ENCODE results near the gene DLX1. TPM values are rescaled to one million over a fixed set of nuclear protein-coding genes. Genes with fewer than 3 reads are reported as not detected.
A peak's percentile ranks its signal among the peaks of the same experiment; 100 is the strongest.

DLX1 gene
- 1.3 and 3.5 TPM in 2 replicates for total RNA-seq (2012; rRNA removed)

GRCh38 chr2:172085460-172086159 lies at the start of gene DLX1:
Gene DLX1 (plus strand): TSS chr2:172085507. CDS start chr2:172085678, 171 bp downstream.
- H3K4me1 ChIP-seq (ENCODE audit: control insufficient read depth, insufficient read depth, low read length), result peaks cover 38% of the 10 kb centered on the region
- H3K36me3 ChIP-seq (ENCODE audit: insufficient read depth, low read length), result peaks cover 12% of the 10 kb centered on the region
- peaks cover 11% of the 10 kb centered on the region for H3K27me3 ChIP-seq (ENCODE audit: control insufficient read depth, insufficient read depth, low read length)
- H3K4me3 ChIP-seq (ENCODE audit: low read length), result peak within 1 kb of the TSS; percentile 89
- peak within 1 kb of the TSS; percentile 84 for H3K9ac ChIP-seq (ENCODE audit: low read depth, low read length)
- H3K9me3 ChIP-seq (replicated peaks; ENCODE audit: low read length), result no peaks in the 10 kb centered on the region
- peak within 1 kb of the TSS; percentile 97 for H3K4me2 ChIP-seq (ENCODE audit: low read length)

GRCh38 chr2:172038121-172038520 lies 47.2 kb upstream of the DLX1 start:
- Histone ChIP-seq H3K9ac (ENCODE audit: low read depth, low read length) (no peak overlapping the region), H3K4me1 (ENCODE audit: control insufficient read depth, insufficient read depth, low read length) (peaks cover 7% of the 10 kb centered on the region), H3K27me3 (ENCODE audit: control insufficient read depth, insufficient read depth, low read length) (no peaks in the 10 kb centered on the region), H3K4me3 (ENCODE audit: low read length) (no peak overlapping the region), H3K9me3 (replicated peaks; ENCODE audit: low read length) (no peaks in the 10 kb centered on the region), H3K36me3 (ENCODE audit: insufficient read depth, low read length) (no peaks in the 10 kb centered on the region), H3K4me2 (ENCODE audit: low read length) (no peak overlapping the region)

GRCh38 chr2:172038604-172039003 lies 46.7 kb upstream of the DLX1 start:
- H3K36me3 ChIP-seq (ENCODE audit: insufficient read depth, low read length), result no peaks in the 10 kb centered on the region
- no peak overlapping the region for H3K4me3 ChIP-seq (ENCODE audit: low read length)
- no peak overlapping the region for H3K9ac ChIP-seq (ENCODE audit: low read depth, low read length)
- H3K4me1 ChIP-seq (ENCODE audit: control insufficient read depth, insufficient read depth, low read length), result peaks cover 7% of the 10 kb centered on the region
- no peaks in the 10 kb centered on the region for H3K9me3 ChIP-seq (replicated peaks; ENCODE audit: low read length)
- no peaks in the 10 kb centered on the region for H3K27me3 ChIP-seq (ENCODE audit: control insufficient read depth, insufficient read depth, low read length)
- no peak overlapping the region for H3K4me2 ChIP-seq (ENCODE audit: low read length)

GRCh38 chr2:172039011-172039704 lies 46.1 kb upstream of the DLX1 start:
- Histone ChIP-seq H3K9me3 (replicated peaks; ENCODE audit: low read length) (no peaks in the 10 kb centered on the region), H3K4me3 (ENCODE audit: low read length) (no peak overlapping the region), H3K4me1 (ENCODE audit: control insufficient read depth, insufficient read depth, low read length) (peaks cover 7% of the 10 kb centered on the region), H3K36me3 (ENCODE audit: insufficient read depth, low read length) (no peaks in the 10 kb centered on the region), H3K27me3 (ENCODE audit: control insufficient read depth, insufficient read depth, low read length) (no peaks in the 10 kb centered on the region), H3K4me2 (ENCODE audit: low read length) (no peak overlapping the region), H3K9ac (ENCODE audit: low read depth, low read length) (no peak overlapping the region)

GRCh38 chr2:172040311-172040710 lies 45.0 kb upstream of the DLX1 start:
- no peak overlapping the region for H3K4me3 ChIP-seq (ENCODE audit: low read length)
- H3K9ac ChIP-seq (ENCODE audit: low read depth, low read length), result no peak overlapping the region
- no peak overlapping the region for H3K4me2 ChIP-seq (ENCODE audit: low read length)
- H3K4me1 ChIP-seq (ENCODE audit: control insufficient read depth, insufficient read depth, low read length), result peaks cover 7% of the 10 kb centered on the region
- no peaks in the 10 kb centered on the region for H3K27me3 ChIP-seq (ENCODE audit: control insufficient read depth, insufficient read depth, low read length)
- no peaks in the 10 kb centered on the region for H3K36me3 ChIP-seq (ENCODE audit: insufficient read depth, low read length)
- no peaks in the 10 kb centered on the region for H3K9me3 ChIP-seq (replicated peaks; ENCODE audit: low read length)

- Histone ChIP-seq H3K4me2 (ENCODE audit: low read length) (no peak overlapping the region), H3K4me1 (ENCODE audit: control insufficient read depth, insufficient read depth, low read length) (no peaks in the 10 kb centered on the region), H3K9me3 (replicated peaks; ENCODE audit: low read length) (no peaks in the 10 kb centered on the region), H3K4me3 (ENCODE audit: low read length) (no peak overlapping the region), H3K36me3 (ENCODE audit: insufficient read depth, low read length) (no peaks in the 10 kb centered on the region), H3K9ac (ENCODE audit: low read depth, low read length) (no peak overlapping the region), H3K27me3 (ENCODE audit: control insufficient read depth, insufficient read depth, low read length) (no peaks in the 10 kb centered on the region)
Measured at GRCh38 chr2:172046080-172046678, 39.1 kb upstream of the DLX1 start.

GRCh38 chr2:172046866-172047565 lies 38.3 kb upstream of the DLX1 start:
- Histone ChIP-seq H3K9ac (ENCODE audit: low read depth, low read length) (no peak overlapping the region), H3K27me3 (ENCODE audit: control insufficient read depth, insufficient read depth, low read length) (no peaks in the 10 kb centered on the region), H3K4me1 (ENCODE audit: control insufficient read depth, insufficient read depth, low read length) (peaks cover 2% of the 10 kb centered on the region), H3K4me3 (ENCODE audit: low read length) (no peak overlapping the region), H3K4me2 (ENCODE audit: low read length) (no peak overlapping the region), H3K36me3 (ENCODE audit: insufficient read depth, low read length) (no peaks in the 10 kb centered on the region), H3K9me3 (replicated peaks; ENCODE audit: low read length) (no peaks in the 10 kb centered on the region)

GRCh38 chr2:172047566-172048507 lies 37.5 kb upstream of the DLX1 start:
- Histone ChIP-seq H3K27me3 (ENCODE audit: control insufficient read depth, insufficient read depth, low read length) (no peaks in the 10 kb centered on the region), H3K4me1 (ENCODE audit: control insufficient read depth, insufficient read depth, low read length) (peaks cover 7% of the 10 kb centered on the region), H3K9ac (ENCODE audit: low read depth, low read length) (no peak overlapping the region), H3K4me2 (ENCODE audit: low read length) (no peak overlapping the region), H3K4me3 (ENCODE audit: low read length) (no peak overlapping the region), H3K36me3 (ENCODE audit: insufficient read depth, low read length) (no peaks in the 10 kb centered on the region), H3K9me3 (replicated peaks; ENCODE audit: low read length) (no peaks in the 10 kb centered on the region)

- Histone ChIP-seq H3K9ac (ENCODE audit: low read depth, low read length) (no peak overlapping the region), H3K27me3 (ENCODE audit: control insufficient read depth, insufficient read depth, low read length) (no peaks in the 10 kb centered on the region), H3K36me3 (ENCODE audit: insufficient read depth, low read length) (no peaks in the 10 kb centered on the region), H3K4me2 (ENCODE audit: low read length) (no peak overlapping the region), H3K4me3 (ENCODE audit: low read length) (no peak overlapping the region), H3K9me3 (replicated peaks; ENCODE audit: low read length) (no peaks in the 10 kb centered on the region), H3K4me1 (ENCODE audit: control insufficient read depth, insufficient read depth, low read length) (peaks cover 7% of the 10 kb centered on the region)
Measured at GRCh38 chr2:172048508-172049503, 36.5 kb upstream of the DLX1 start.

- no peaks in the 10 kb centered on the region for H3K27me3 ChIP-seq (ENCODE audit: control insufficient read depth, insufficient read depth, low read length)
- no peak overlapping the region for H3K4me2 ChIP-seq (ENCODE audit: low read length)
- no peaks in the 10 kb centered on the region for H3K9me3 ChIP-seq (replicated peaks; ENCODE audit: low read length)
- H3K36me3 ChIP-seq (ENCODE audit: insufficient read depth, low read length), result no peaks in the 10 kb centered on the region
- H3K4me1 ChIP-seq (ENCODE audit: control insufficient read depth, insufficient read depth, low read length), result peaks cover 7% of the 10 kb centered on the region
- no peak overlapping the region for H3K4me3 ChIP-seq (ENCODE audit: low read length)
- no peak overlapping the region for H3K9ac ChIP-seq (ENCODE audit: low read depth, low read length)
Measured at GRCh38 chr2:172049567-172050120, 35.7 kb upstream of the DLX1 start.

All from skeletal muscle satellite cell (primary cell).